Fibroblast of mammary gland (primary cell): ENCODE data around the gene WNT5A.

Source experiments
- DNase-seq: peaks from one replicate; pipeline ENCODE4 v3.0.0-alpha.2; 2010; ENCODE audit warnings: low read depth
- H3K4me3 ChIP-seq: 2 replicates; pipeline ENCODE4 v1.5.1; 2011; ENCODE audit warnings: low read depth, mild to moderate bottlenecking, low read length, moderate library complexity; ENCODE audit not compliant: control insufficient read depth
- TF ChIP-seq, protein P1 (sequence below): conservative IDR thresholded peaks from 2 replicates; pipeline ENCODE4 v1.5.1; 2011; ENCODE audit warnings: low read depth, low read length, inconsistent platforms; ENCODE audit not compliant: control insufficient read depth, insufficient read depth

Gene WNT5A

DNA sequence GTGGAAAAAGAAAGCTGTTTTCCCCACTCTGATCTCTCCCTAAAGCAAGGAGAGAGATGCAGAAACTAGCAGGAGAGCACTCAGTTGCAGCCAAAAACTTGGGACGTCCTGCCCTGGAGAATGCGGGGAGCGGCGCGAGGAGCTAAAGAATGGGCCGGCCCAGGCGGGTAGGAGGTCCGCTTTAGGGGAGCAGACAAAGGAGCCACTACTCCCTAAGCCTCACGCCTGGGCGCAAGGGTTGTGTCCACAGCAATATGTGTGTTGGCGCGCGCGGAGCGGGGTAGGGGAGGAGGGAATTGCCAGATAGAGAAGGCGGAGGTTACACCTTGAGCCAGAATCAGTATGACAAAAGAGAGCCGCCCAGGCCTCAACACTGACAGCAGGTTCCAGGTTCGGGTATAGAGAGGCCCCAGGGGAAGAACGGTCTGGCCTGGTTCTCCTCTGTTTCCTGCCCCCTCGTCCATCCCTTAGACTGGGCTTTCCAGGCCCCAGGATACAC lies 2.9 kb downstream of the WNT5A start:
- peak overlapping the region; percentile 92 for H3K4me3 ChIP-seq
- no peak for DNase-seq
- TF ChIP-seq, protein P1, sequence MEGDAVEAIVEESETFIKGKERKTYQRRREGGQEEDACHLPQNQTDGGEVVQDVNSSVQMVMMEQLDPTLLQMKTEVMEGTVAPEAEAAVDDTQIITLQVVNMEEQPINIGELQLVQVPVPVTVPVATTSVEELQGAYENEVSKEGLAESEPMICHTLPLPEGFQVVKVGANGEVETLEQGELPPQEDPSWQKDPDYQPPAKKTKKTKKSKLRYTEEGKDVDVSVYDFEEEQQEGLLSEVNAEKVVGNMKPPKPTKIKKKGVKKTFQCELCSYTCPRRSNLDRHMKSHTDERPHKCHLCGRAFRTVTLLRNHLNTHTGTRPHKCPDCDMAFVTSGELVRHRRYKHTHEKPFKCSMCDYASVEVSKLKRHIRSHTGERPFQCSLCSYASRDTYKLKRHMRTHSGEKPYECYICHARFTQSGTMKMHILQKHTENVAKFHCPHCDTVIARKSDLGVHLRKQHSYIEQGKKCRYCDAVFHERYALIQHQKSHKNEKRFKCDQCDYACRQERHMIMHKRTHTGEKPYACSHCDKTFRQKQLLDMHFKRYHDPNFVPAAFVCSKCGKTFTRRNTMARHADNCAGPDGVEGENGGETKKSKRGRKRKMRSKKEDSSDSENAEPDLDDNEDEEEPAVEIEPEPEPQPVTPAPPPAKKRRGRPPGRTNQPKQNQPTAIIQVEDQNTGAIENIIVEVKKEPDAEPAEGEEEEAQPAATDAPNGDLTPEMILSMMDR: no peak

DNA sequence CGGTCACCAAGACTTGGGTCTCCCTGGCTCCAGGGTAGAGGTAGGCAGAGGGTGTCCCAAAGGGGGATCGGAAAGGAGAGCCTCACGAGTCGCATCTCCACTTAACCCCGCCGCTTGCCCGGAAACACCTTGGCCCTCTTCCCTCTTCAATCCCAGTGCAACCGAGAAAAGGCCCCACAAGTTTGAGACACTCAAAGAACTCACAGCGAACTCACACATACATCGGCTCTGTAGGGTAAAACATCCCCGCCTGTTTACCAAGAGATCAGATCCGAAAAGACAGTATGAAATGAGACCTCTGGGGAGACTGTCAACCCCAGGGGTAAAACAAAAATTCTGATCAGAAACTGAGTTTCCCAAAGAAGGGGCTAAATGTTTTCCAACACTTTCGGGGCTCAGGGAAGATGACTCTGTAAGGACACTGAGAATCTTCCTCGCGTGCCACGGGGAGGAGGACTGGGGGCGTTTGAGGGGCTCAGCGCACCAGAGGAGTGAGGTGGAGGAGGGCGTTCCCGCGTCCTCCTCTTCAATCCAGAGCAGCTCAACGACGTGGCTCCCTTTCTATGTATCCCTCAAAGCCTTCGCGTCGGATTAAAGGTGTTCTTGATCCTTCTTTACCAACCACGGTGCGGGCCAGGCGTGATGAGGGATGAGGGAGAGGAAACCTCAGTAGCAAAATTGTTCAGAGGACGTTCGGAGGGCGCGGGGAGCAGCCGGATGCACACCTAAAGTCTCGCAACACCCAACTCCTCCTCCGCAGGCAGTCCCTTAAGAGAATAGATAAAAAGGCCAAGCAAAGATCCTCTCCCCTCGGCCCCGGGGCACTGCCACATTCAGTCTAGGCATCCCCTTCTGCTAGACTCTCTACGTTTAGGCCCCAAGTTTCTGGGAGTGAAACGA lies 3.7 kb downstream of the WNT5A start:
- TF ChIP-seq, protein P1: no peak
- H3K4me3 ChIP-seq: peak overlapping the region; percentile 59
- DNase-seq: no peak

DNA sequence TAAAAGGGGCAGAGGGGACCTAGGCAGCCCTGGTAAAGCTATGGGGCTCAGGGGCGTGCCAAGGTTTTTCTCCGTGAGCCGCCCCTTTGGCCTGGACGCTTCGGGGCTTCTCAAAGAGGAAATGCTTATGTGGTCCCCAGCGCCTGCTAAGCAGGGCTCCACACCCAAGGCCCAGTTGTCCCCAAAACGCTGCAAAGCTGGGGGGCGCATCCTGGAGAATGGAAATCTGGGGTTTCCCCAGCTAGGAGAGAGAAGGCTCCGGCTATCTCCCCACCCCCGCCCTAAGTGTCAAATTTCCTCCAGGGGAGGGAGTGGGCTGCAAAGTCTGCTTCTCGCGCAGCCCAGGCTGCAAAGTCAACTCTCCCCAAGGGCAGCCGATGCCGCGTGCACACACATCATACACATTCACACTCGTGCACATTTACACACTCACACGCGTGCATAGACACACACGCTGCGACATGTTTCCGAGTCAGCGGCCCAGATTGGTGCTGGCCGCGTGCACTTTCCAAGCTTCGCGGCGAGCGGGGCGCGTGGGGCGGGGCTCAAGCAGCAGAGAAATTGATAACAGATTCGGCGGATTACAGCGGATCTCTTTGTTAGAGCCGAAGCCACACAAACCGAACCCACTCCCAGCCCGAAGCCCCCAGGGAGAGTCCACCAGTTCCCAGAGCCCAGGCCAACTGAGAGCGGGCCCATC lies 4.5 kb downstream of the WNT5A start:
- peak overlapping the region; percentile 59 for H3K4me3 ChIP-seq
- TF ChIP-seq, protein P1: no peak

DNA sequence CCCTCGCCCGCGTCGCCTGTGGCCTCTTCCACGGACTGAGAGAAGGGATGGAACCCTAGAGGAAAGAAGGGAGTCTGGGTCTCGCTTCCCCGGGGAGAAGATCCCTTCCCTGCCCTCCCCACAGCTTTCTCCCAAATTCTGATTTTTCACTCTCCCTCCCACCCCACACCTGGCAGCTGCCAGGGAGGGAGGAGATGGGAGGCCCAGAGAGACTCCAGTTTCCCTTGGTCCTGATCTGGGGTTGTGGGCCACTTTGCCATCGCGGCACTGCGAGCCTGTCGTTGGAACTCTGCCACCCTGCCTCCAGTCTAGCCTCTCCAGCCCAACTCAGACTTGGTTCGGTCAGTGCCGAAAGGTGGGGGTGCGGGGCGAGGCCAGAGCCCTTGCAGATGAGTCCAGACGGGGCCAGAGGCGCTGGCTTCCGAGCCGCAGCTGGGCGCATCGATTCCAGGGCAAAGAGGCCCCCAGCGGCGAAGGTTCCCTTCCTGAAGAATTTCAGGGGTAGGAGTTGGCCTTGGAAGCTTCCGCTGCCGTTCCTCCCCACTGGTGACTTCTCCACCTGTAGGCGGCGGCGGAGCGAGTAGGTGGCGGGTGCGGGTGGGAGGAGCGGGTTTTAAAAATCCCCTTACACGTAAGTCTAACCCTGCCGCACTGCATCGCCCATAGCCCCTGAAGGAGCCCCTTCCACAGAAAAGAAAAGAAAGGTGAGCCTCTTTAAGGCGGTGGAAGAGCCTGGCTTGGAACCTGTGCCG lies 5.2 kb downstream of the WNT5A start:
- peak overlapping the region; percentile 59 for H3K4me3 ChIP-seq
- TF ChIP-seq, protein P1: peak; percentile 5
- peak; percentile 52 for DNase-seq

More for the DNA sequence above, 4.5 kb downstream of the WNT5A start:
- peak; percentile 53 for DNase-seq

DNA sequence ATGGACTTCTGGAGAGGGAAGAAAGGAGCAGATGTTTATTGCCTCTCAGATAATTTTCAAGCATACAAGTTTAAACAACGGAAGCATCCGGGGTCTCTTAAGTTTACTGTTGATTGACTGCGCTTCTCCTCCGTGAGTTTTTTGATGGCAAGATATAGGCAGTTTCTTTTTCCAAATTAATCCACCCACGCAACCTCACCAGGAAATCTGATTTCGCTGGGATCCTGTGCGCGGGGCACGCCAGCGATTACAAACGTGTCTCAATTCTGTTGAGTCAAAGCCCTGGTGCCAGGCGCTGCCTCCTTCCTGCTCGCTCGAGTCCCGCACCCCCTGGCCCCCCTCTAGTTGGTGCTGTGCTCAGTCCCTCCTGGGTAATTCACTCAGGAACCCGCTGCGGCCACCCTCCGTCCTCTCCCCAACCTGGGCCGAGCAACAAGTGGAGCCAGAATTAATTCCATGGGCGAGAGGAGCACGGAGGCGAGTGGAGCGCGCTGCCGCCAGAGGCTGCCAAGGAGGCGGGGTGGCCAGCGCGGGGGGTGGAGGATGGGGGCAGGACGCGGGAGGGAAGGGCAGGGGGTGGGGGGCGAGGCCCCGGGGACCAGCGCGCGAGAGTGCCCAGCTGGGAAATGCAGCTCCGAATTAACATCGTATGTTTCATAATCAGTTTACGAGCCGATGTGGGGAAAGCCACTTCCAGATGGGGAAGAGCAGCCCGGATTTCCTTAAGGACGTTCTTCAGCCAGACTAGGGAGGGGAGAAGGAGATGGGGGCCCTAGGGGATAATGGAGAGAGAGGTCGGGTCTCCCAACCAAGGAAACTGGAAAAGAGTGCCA lies 6.0 kb downstream of the WNT5A start:
- TF ChIP-seq, protein P1: no peak
- DNase-seq: peak; percentile 75
- H3K4me3 ChIP-seq: peak overlapping the region; percentile 59
